SK-N-MC (cell line): ENCODE measurements around the gene PAXIP1.
A peak's percentile ranks its signal among the peaks of the same experiment; 100 is the strongest.

Experiments used
- DNase-seq: peaks from one replicate; pipeline ENCODE4 v3.0.0-alpha.2; 2011; ENCODE audit warnings: low read depth, low spot score
- H3K27ac ChIP-seq: fragments of 200-600 bp; sonication (generic); 2 replicates; pipeline ENCODE4 v1.5.1; 2016; ENCODE audit warnings: mixed run types
- H3K36me3 ChIP-seq: fragments of 200-600 bp; sonication (generic); 2 replicates; pipeline ENCODE4 v1.6.1; 2017; ENCODE audit warnings: antibody characterized with exemption, low read length, mixed read lengths; ENCODE audit not compliant: insufficient read depth
- H3K4me3 ChIP-seq: fragments of 200-600 bp; sonication (generic); 2 replicates; pipeline ENCODE4 v1.5.1; 2016
- H3K9ac ChIP-seq: fragments of 200-600 bp; sonication (generic); 2 replicates; pipeline ENCODE4 v1.8.0; 2017; ENCODE audit warnings: mixed run types, mixed read lengths; ENCODE audit not compliant: insufficient read length
- H3K9me3 ChIP-seq: fragments of 200-600 bp; sonication (generic); 2 replicates; pipeline ENCODE4 v1.6.1; 2017; ENCODE audit warnings: low read depth, mild to moderate bottlenecking, antibody characterized with exemption, low read length, moderate library complexity, mixed read lengths
- EZH2 ChIP-seq: fragments of 200-600 bp; sonication (generic); IDR thresholded peaks from one replicate; pipeline ENCODE4 v1.6.1; 2017; ENCODE audit warnings: antibody characterized with exemption
- FOXP2 ChIP-seq: optimal IDR thresholded peaks from 2 replicates; pipeline ENCODE3; 2011; ENCODE audit warnings: mild to moderate bottlenecking, moderate library complexity; ENCODE audit not compliant: insufficient read depth; ENCODE audit errors: extremely low read length, control extremely low read depth
- POLR2AphosphoS5 ChIP-seq: IDR thresholded peaks from 2 replicates; pipeline ENCODE4 v1.6.1; 2012; ENCODE audit warnings: mild to moderate bottlenecking, low read depth, low read length, borderline replicate concordance

PAXIP1 gene

DNA sequence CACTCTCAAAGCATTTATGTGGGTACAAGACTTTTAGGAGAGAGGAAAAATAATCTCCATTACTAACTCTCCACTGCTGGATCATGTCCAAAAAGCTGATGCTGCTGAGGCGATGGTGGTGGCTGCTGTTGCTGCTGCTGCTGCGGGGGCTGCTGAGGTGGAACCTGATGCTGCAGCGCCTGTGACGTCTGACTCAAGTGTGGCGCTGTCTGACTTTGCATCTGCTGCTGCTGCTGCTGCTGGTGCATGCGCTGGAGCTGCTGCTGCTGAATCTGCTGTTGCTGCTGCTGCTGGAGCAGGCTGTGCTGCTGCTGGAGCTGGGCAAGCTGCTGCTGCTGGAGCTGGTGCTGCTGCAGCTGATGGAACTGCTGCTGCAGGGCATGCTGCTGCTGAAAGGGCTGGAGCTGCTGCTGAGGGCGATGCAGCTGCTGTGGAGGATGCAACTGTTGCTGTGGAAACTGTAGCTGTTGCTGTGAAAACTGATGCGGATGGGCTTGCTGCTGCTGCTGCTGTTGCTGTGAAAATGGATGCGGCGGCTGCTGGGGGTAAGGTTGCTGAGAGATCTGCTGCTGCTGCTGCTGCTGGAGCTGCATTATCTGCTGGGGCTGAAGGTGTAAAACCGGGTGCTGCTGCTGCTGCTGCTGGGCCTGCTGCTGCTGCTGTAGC lies 34.5 kb downstream of the PAXIP1 start:
- Histone ChIP-seq H3K9ac (no peak overlapping the region), H3K4me3 (no peak overlapping the region), H3K36me3 (peaks cover 79% of the 10 kb centered on the region), H3K9me3 (no peaks in the 10 kb centered on the region), H3K27ac (no peak overlapping the region)
- no peak for DNase-seq
- TF ChIP-seq FOXP2 (no peak), POLR2AphosphoS5 (no peak)

DNA sequence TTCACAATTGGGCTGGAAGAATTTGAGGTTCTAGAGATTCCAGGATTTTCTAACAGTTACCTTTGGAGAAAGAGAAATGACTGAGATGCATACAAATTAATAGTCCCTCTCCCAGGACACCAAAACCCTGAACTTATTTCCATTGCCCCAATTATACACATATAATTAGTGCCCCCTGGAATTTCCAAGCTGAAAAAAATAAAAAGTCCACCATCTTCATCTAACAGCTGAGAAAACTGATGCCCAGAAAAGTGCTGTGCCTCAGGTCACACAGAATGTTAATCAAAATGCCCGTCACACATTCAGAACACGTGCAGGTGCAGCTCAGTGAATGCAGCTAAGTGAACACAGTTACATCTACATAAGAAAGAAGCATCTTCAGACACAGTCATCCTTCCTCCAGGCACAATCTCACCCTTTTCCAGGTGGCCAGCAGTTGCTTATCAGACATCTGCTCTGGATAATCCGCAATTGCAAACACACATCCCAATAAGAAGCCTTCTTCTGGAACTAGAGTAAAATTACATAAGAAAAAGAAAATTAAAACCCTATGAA lies 35.4 kb downstream of the PAXIP1 start:
- Histone ChIP-seq H3K36me3 (peaks cover 86% of the 10 kb centered on the region), H3K4me3 (no peak overlapping the region), H3K9me3 (no peaks in the 10 kb centered on the region), H3K27ac (no peak overlapping the region), H3K9ac (no peak overlapping the region)
- TF ChIP-seq FOXP2 (no peak), POLR2AphosphoS5 (no peak), EZH2 (no peak)
- DNase-seq, result no peak

- H3K9ac ChIP-seq, result no peak overlapping the region
- DNase-seq, result no peak
- TF ChIP-seq FOXP2 (no peak), POLR2AphosphoS5 (no peak), EZH2 (no peak)
- no peaks in the 10 kb centered on the region for H3K9me3 ChIP-seq
- no peak overlapping the region for H3K27ac ChIP-seq
- no peak overlapping the region for H3K4me3 ChIP-seq
- H3K36me3 ChIP-seq, result peaks cover 96% of the 10 kb centered on the region
These were observed 37.9 kb downstream of the PAXIP1 start for GRCh38 chr7:154965014-154965413.

DNA sequence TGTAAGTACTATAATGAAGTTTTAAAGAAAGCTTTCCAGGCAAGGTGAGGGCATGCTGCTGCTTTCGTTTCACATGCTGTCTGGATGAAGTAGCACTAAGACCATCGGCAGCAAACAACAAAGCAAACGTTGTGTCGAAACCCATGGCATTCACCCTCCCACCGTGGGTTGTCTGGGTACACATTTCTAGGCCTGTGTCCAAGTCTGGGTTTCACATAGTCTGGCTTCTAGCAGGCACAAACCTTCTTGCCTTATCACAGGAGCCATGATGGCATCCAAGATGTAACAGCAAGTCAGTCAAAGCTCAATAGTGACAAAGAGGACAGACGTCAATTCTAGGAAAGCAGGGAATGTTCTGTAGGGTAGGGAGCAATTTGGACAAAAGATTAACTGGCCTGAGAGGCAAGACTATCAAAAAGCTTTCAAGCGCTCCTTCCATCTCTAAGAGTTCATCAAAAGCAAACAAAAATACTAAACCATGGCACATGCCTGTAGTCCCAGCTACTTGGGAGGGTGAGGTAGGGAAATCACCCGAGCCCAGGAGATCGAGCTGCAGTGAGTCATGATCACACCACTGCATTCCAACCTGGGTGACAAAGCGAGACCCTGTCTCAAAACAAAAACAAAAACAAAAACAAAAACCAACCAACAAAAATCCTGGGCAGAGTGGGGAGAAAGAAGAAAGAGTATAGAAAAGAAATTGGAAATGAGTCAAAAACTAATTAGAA lies 42.7 kb downstream of the PAXIP1 start:
- Histone ChIP-seq H3K36me3 (peaks cover 96% of the 10 kb centered on the region), H3K27ac (no peak overlapping the region), H3K9me3 (no peaks in the 10 kb centered on the region), H3K9ac (no peak overlapping the region), H3K4me3 (no peak overlapping the region)
- DNase-seq, result no peak
- TF ChIP-seq POLR2AphosphoS5 (no peak), FOXP2 (no peak), EZH2 (no peak)

DNA sequence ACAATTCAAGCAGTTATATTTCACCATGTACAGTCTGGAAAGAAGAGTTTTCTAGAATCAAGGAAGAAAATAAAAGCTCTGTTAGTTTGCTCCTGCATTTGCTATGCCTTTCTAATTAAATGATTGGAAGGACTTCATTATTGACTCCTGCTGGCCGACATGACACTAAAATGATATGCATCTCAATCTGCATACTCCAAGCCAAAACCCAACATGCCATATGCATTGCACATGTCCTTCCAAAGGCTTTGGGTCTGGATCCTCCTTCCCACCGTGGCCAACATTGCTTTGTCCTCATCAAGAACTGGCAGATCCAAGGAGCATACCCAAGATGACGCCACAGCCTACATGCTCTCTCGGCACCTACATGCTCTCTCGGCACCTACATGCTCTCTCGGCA lies 46.5 kb downstream of the PAXIP1 start:
- H3K9me3 ChIP-seq, result no peaks in the 10 kb centered on the region
- DNase-seq, result no peak
- TF ChIP-seq FOXP2 (no peak), POLR2AphosphoS5 (no peak), EZH2 (no peak)
- no peak overlapping the region for H3K27ac ChIP-seq
- H3K4me3 ChIP-seq, result no peak overlapping the region
- H3K36me3 ChIP-seq, result peaks cover 92% of the 10 kb centered on the region
- no peak overlapping the region for H3K9ac ChIP-seq

DNA sequence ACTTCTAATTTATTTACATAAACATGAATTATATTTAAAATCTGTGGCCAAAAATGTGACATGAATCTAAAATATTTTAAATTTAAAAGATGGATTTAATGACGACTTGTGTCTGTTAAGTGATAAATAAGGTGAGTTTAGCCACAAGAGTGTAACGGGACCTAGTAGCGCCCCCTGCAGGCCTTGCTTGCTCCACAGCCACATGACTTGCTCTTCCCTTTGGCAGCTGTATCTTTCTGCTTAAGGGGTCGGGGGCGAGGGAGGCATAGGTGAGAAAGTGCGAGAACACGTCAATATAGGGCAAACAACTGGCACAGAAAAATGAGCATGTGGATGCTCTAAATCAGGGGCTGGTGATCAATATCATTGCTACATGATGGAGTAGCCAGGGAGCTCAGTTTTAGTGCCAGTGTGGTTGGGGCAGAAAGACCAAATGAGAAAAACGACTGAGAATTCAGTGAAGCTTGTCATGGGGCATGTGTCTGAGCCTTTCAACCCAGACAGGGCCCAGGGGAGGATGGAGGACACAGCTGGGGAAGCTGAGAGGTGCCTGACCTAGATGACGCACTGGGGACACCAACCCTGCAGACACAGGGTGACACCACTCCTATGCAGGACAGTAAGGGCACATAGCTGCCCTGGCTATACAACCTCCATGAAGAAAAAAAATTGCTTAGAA lies 49.8 kb downstream of the PAXIP1 start:
- Histone ChIP-seq H3K36me3 (peaks cover 82% of the 10 kb centered on the region), H3K9ac (no peak overlapping the region), H3K4me3 (no peak overlapping the region), H3K9me3 (no peaks in the 10 kb centered on the region), H3K27ac (no peak overlapping the region)
- TF ChIP-seq FOXP2 (no peak), POLR2AphosphoS5 (no peak), EZH2 (no peak)
- peak; percentile 2 for DNase-seq

- Histone ChIP-seq H3K4me3 (no peak overlapping the region), H3K9me3 (no peaks in the 10 kb centered on the region), H3K27ac (no peak overlapping the region), H3K36me3 (peaks cover 84% of the 10 kb centered on the region), H3K9ac (no peak overlapping the region)
- TF ChIP-seq FOXP2, result no peak
- TF ChIP-seq EZH2, result no peak
- no peak for TF ChIP-seq POLR2AphosphoS5
- no peak for DNase-seq
These were observed 52.0 kb downstream of the PAXIP1 start for GRCh38 chr7:154950960-154951359.

DNA sequence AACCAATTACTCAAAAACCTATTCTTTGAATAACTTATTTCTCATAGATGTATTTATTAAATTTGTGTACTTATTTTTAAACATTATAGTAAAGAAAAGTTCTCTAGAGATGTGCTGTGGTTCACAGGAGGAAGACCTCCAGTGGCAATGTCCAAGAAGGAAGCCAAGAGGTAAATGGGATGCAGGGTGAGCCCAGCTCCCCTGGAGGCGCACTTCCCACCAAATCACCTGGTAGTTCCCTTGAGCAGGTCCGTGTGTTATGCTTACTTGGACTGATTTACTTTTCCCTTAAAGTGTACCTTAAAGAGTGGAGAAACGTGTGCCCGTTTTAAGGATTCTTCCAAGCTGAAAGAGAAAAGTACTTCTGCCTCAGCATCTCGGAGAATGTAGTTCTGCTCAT lies 55.3 kb downstream of the PAXIP1 start:
- no peaks in the 10 kb centered on the region for H3K9me3 ChIP-seq
- TF ChIP-seq POLR2AphosphoS5 (no peak), EZH2 (no peak), FOXP2 (no peak)

More for the DNA sequence above, 55.3 kb downstream of the PAXIP1 start:
- no peak overlapping the region for H3K27ac ChIP-seq
- H3K4me3 ChIP-seq, result no peak overlapping the region
- H3K9ac ChIP-seq, result no peak overlapping the region
- peaks cover 68% of the 10 kb centered on the region for H3K36me3 ChIP-seq
- DNase-seq, result no peak
